NCI-H345 treated with DMSO at 0.1 percent for 48 hours (cell line): ENCODE results near the gene SNAPC2.
A peak's percentile ranks its signal among the peaks of the same experiment; 100 is the strongest.
"Not testable (repeated sequence)": the region's sequence is repeated elsewhere in the genome, so short reads cannot be mapped to it uniquely, and the experiment has no call there.

Experiments used
- DNase-seq: peaks from one replicate; lab custom pipeline; 2025; ENCODE audit not compliant: unreplicated experiment; lab: John Stamatoyannopoulos, UW

The SNAPC2 gene

GRCh38 chr19:7932930-7933300 is 12.8 kb downstream of the SNAPC2 start:
- DNase-seq = no peak

- no peak for DNase-seq
Observed at GRCh38 chr19:7933411-7933810, 13.3 kb downstream of the SNAPC2 start.

- DNase-seq = no peak
Observed at GRCh38 chr19:7933828-7934725, 13.9 kb downstream of the SNAPC2 start.

GRCh38 chr19:7934766-7935165 is 14.6 kb downstream of the SNAPC2 start:
- DNase-seq = no peak

- DNase-seq = no peak
Observed at GRCh38 chr19:7940841-7941240, 20.7 kb downstream of the SNAPC2 start.

GRCh38 chr19:7941895-7942596 is 21.9 kb downstream of the SNAPC2 start:
- no peak for DNase-seq

GRCh38 chr19:7942981-7943443 is 22.9 kb downstream of the SNAPC2 start:
- no peak for DNase-seq

- peak; percentile 98 for DNase-seq
Observed at GRCh38 chr19:7943444-7944176, 23.5 kb downstream of the SNAPC2 start, which contains the start of gene TIMM44. TSS of gene TIMM44 (minus strand) at chr19:7943666. CDS start at chr19:7943651, 15 bp downstream.

GRCh38 chr19:7944177-7944761 is 24.1 kb downstream of the SNAPC2 start:
- peak; percentile 88 for DNase-seq

GRCh38 chr19:7947939-7948338 is 27.8 kb downstream of the SNAPC2 start:
- no peak for DNase-seq

- DNase-seq = no peak
Observed at GRCh38 chr19:7953060-7953459, 32.9 kb downstream of the SNAPC2 start.

GRCh38 chr19:7953576-7953975 is 33.4 kb downstream of the SNAPC2 start:
- no peak for DNase-seq

- no peak for DNase-seq
Observed at GRCh38 chr19:7955696-7956095, 35.6 kb downstream of the SNAPC2 start.

- no peak for DNase-seq
Observed at GRCh38 chr19:7959211-7959610, 39.1 kb downstream of the SNAPC2 start.

- not testable (repeated sequence) for DNase-seq
Observed at GRCh38 chr19:7961082-7961481, 40.9 kb downstream of the SNAPC2 start.

GRCh38 chr19:7961920-7962626 is 41.9 kb downstream of the SNAPC2 start:
- no peak for DNase-seq

- DNase-seq = no peak
Observed at GRCh38 chr19:7962644-7963268, 42.6 kb downstream of the SNAPC2 start.

GRCh38 chr19:7963566-7963965 is 43.4 kb downstream of the SNAPC2 start:
- DNase-seq = no peak

- no peak for DNase-seq
Observed at GRCh38 chr19:7965259-7965841, 45.2 kb downstream of the SNAPC2 start.
